Measurements from ENCODE around the gene ZG16. TPM values are rescaled to one million over a fixed set of nuclear protein-coding genes. Genes with fewer than 3 reads are reported as not detected.

ZG16 gene
- total and polyA plus RNA-seq, 3 experiments from 2014 or later = not detected

DNA sequence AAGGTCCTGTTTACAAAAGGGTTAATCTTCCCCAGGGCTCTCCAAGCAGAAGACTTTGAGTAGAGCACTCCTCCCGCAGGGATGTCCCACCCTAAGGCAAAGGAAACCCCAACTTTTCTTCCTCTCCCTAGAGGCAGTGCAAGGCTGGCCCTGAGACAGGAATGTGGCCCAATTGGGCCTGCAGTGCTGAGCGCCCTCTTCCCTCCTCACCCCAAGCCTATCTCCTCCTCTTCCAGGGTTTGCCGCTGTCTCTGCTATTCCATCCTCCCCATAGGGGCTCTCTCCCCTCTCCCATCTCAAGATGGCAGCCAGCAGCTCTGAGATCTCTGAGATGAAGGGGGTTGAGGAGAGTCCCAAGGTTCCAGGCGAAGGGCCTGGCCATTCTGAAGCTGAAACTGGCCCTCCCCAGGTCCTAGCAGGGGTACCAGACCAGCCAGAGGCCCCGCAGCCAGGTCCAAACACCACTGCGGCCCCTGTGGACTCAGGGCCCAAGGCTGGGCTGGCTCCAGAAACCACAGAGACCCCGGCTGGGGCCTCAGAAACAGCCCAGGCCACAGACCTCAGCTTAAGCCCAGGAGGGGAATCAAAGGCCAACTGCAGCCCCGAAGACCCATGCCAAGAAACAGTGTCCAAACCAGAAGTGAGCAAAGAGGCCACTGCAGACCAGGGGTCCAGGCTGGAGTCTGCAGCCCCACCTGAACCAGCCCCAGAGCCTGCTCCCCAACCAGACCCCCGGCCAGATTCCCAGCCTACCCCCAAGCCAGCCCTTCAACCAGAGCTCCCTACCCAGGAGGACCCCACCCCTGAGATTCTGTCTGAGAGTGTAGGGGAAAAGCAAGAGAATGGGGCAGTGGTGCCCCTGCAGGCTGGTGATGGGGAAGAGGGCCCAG, 34.9 kb downstream of the ZG16 start:
- peaks cover 53 to 79% (median 59%) of the 10 kb centered on the region in 3 donors for H3K4me1 Mint-ChIP-seq

DNA sequence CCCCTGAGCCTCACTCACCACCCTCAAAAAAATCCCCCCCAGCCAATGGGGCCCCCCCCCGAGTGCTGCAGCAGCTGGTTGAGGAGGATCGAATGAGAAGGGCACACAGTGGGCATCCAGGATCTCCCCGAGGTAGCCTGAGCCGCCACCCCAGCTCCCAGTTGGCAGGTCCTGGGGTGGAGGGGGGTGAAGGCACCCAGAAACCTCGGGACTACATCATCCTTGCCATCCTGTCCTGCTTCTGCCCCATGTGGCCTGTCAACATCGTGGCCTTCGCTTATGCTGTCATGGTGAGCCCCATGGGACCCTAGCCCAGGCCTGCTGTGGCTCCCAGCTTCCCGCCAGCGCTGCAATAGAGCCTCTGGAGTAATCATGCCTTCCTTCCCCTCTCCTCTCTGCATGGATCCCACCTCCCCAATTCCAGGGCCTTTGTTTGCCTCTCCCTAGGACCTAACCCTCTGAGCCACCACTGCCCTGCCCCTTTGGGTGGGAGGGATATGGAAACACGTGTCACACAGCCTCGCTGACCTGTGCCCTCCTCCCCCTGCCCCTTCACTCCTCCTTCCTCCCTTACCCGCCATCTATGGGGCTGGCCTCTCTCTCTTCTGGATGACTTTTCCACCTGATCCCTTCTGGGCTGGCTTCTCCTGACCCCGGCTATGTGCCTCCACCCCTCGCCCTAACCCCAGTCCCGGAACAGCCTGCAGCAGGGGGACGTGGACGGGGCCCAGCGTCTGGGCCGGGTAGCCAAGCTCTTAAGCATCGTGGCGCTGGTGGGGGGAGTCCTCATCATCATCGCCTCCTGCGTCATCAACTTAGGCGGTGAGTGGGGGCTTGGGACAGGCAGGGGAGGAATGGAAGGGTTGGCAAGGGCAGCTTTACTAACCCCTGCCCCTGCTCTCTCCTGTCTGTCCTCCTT, 35.8 kb downstream of the ZG16 start:
- peak overlapping the region; percentile 23 to 93 (median 32) for H3K4me3 Mint-ChIP-seq
- CTCF ChIA-PET = interaction anchor here (1.6 to 8.7 kb wide), 3 partner anchors 34 to 113 kb away, joined by 4 to 82 read pairs (median 6); no protein-coding TSS in a partner anchor

More for the DNA sequence above, 34.9 kb downstream of the ZG16 start:
- Histone ChIP-seq H3K4me1 (ENCODE audit: insufficient read depth, low read length) (peaks cover 60% of the 10 kb centered on the region), H3K9me3 (ENCODE audit: low read length) (no peaks in the 10 kb centered on the region), H3K36me3 (ENCODE audit: insufficient read depth, low read length) (peaks cover 5% of the 10 kb centered on the region), H3K4me3 (ENCODE audit: low read length) (no peak overlapping the region), H3K27me3 (ENCODE audit: insufficient read depth, low read length, poor library complexity, severe bottlenecking) (no peaks in the 10 kb centered on the region), H3K27ac (ENCODE audit: low read depth, low read length) (no peak overlapping the region)
- ChIA-PET CTCF (interaction anchor here (1.6 to 1.8 kb wide), 2 partner anchors 35 to 83 kb away, joined by 4 to 6 read pairs; no protein-coding TSS in a partner anchor), POLR2A (interaction anchor here (0.8 to 1.2 kb wide), 3 partner anchors 9 to 80 kb away, joined by 4 to 6 read pairs (median 5); partner anchors contain the start of gene KIF22)
- peaks cover 4 to 31% (median 5%) of the 10 kb centered on the region in 3 donors for H3K36me3 Mint-ChIP-seq
- H3K4me3 Mint-ChIP-seq = peak overlapping the region; percentile 75 to 96 (median 91)
- DNase-seq = no peak
- peaks cover 0 to 2% (median 0%) of the 10 kb centered on the region in 5 donors for H3K9me3 Mint-ChIP-seq
- peaks cover 0 to 5% of the 10 kb centered on the region in 2 donors for H3K27me3 Mint-ChIP-seq
- H3K27ac Mint-ChIP-seq = peak overlapping the region in 7 of 8 donors; percentile 56 to 98 (median 63)

DNA sequence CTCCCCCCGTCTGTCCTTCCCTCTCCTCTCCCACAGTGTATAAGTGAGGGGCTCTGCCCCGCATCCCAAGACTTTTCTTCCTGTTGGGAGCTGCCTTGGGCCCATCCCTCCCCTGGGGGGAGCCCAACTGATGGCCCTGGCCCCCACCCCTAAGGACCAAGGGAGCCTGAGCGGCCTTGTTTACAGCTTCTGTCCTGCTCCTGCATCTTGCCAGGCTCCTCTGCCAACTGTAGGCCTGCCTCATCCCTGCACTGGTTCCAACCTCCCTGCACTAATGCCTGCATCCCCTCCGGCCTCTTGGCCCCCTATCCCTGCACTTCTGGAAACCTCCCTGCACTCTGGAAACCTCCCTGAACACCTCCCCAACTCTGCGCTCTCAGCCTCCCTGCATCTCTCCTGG, 36.5 kb downstream of the ZG16 start:
- H3K27ac ChIP-seq (ENCODE audit: low read depth, low read length) = no peak overlapping the region
- H3K4me1 ChIP-seq (ENCODE audit: insufficient read depth, low read length) = peaks cover 60% of the 10 kb centered on the region
- peaks cover 0 to 2% (median 0%) of the 10 kb centered on the region in 5 donors for H3K9me3 Mint-ChIP-seq
- H3K36me3 Mint-ChIP-seq = peaks cover 0 to 34% (median 6%) of the 10 kb centered on the region in 3 donors
- no peaks in the 10 kb centered on the region for H3K27me3 ChIP-seq (ENCODE audit: insufficient read depth, low read length, poor library complexity, severe bottlenecking)
- CTCF ChIA-PET = interaction anchor here (1.6 to 8.7 kb wide), 4 partner anchors 24 to 114 kb away, joined by 4 to 82 read pairs (median 12); partner anchors contain the start of gene KIF22
- H3K9me3 ChIP-seq (ENCODE audit: low read length) = no peaks in the 10 kb centered on the region
- POLR2A ChIA-PET = interaction anchor here (0.7 to 2.4 kb wide), 2 partner anchors 10 kb away, joined by 3 to 21 read pairs; no protein-coding TSS in a partner anchor
- H3K27me3 Mint-ChIP-seq = peaks cover 0 to 4% of the 10 kb centered on the region in 2 donors
- peak overlapping the region in 7 of 8 donors; percentile 58 to 99 (median 94) for H3K27ac Mint-ChIP-seq
- H3K36me3 ChIP-seq (ENCODE audit: insufficient read depth, low read length) = peaks cover 14% of the 10 kb centered on the region
- H3K4me3 ChIP-seq (ENCODE audit: low read length) = peak overlapping the region; percentile 94
- peaks cover 53 to 80% (median 62%) of the 10 kb centered on the region in 3 donors for H3K4me1 Mint-ChIP-seq
- peak overlapping the region; percentile 89 to 99 (median 93) for H3K4me3 Mint-ChIP-seq
- no peak for DNase-seq

More for the DNA sequence above, 35.8 kb downstream of the ZG16 start:
- Histone ChIP-seq H3K4me3 (ENCODE audit: low read length) (no peak overlapping the region), H3K27me3 (ENCODE audit: insufficient read depth, low read length, poor library complexity, severe bottlenecking) (no peaks in the 10 kb centered on the region), H3K9me3 (ENCODE audit: low read length) (no peaks in the 10 kb centered on the region), H3K27ac (ENCODE audit: low read depth, low read length) (no peak overlapping the region), H3K36me3 (ENCODE audit: insufficient read depth, low read length) (peaks cover 11% of the 10 kb centered on the region), H3K4me1 (ENCODE audit: insufficient read depth, low read length) (peaks cover 60% of the 10 kb centered on the region)
- Mint-ChIP-seq H3K27ac (peak overlapping the region in 6 of 8 donors; percentile 45 to 93 (median 66)), H3K27me3 (peaks cover 0 to 4% of the 10 kb centered on the region in 2 donors), H3K9me3 (peaks cover 0 to 2% (median 0%) of the 10 kb centered on the region in 5 donors), H3K36me3 (peaks cover 0 to 32% (median 6%) of the 10 kb centered on the region in 3 donors), H3K4me1 (peaks cover 51 to 79% (median 59%) of the 10 kb centered on the region in 3 donors)
- POLR2A ChIA-PET = interaction anchor here (0.7 to 1.2 kb wide), 4 partner anchors 8 to 81 kb away, joined by 3 to 6 read pairs (median 4); no protein-coding TSS in a partner anchor
- peak in 1 of 5 donors; percentile 50 for DNase-seq

DNA sequence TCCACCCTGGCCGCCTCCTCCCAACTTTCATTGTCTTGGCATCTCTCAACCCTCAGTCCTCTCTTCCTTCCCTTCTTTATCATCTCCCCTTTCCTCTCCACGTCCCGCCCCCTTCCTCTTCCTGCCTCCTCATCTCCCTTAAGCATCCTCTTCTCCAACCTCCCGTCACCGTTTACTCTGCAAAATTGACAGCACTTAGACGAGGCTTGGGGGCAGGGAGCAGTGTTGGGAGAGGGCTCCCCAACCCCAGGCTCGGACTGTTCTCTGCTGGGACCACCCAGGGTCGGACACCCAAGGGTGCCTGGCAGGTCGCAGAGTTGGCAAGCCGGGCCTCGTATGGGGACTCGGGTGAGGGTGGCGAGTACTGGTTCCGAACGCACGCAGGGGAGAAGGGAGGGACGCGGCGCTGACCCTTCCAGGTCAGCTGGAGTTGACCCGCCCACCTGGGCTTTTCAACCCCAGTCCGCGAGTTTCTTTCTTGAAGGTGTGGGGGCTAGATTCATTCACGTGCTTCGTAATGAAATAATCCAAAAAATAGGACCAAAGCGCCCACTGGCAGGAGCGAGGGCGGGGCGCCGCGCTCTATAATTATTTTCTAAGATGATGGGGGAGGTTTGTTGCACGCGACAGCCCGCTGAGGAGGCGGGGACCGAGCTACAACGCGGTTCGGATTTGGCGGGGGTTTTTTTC, 37.1 kb downstream of the ZG16 start:
- POLR2A ChIA-PET = interaction anchor here (0.6 to 2.7 kb wide), 19 partner anchors 8 to 999 kb away, joined by 3 to 59 read pairs (median 6); partner anchors contain the start of genes ALDOA, CDIPT, DCTPP1 and HIRIP3
- no peaks in the 10 kb centered on the region for H3K27me3 ChIP-seq (ENCODE audit: insufficient read depth, low read length, poor library complexity, severe bottlenecking)
- peaks cover 15% of the 10 kb centered on the region for H3K36me3 ChIP-seq (ENCODE audit: insufficient read depth, low read length)
- DNase-seq = peak in 1 of 5 donors; percentile 77
- Mint-ChIP-seq H3K9me3 (no peaks in the 10 kb centered on the region), H3K27me3 (peaks cover 0 to 4% of the 10 kb centered on the region in 2 donors), H3K4me3 (peak overlapping the region; percentile 89 to 99 (median 93)), H3K27ac (peak overlapping the region; percentile 69 to 99 (median 98)), H3K36me3 (peaks cover 0 to 36% (median 6%) of the 10 kb centered on the region in 3 donors), H3K4me1 (peaks cover 53 to 80% (median 62%) of the 10 kb centered on the region in 3 donors)
- CTCF ChIA-PET = interaction anchor here (0.6 to 8.7 kb wide), 26 partner anchors 7 to 724 kb away, joined by 3 to 92 read pairs (median 4); partner anchors contain the start of genes CDIPT, KIF22, MAZ and TAOK2
- peak overlapping the region; percentile 94 for H3K4me3 ChIP-seq (ENCODE audit: low read length)
- H3K9me3 ChIP-seq (ENCODE audit: low read length) = no peaks in the 10 kb centered on the region
- H3K27ac ChIP-seq (ENCODE audit: low read depth, low read length) = peak overlapping the region; percentile 89
- H3K4me1 ChIP-seq (ENCODE audit: insufficient read depth, low read length) = peaks cover 60% of the 10 kb centered on the region

DNA sequence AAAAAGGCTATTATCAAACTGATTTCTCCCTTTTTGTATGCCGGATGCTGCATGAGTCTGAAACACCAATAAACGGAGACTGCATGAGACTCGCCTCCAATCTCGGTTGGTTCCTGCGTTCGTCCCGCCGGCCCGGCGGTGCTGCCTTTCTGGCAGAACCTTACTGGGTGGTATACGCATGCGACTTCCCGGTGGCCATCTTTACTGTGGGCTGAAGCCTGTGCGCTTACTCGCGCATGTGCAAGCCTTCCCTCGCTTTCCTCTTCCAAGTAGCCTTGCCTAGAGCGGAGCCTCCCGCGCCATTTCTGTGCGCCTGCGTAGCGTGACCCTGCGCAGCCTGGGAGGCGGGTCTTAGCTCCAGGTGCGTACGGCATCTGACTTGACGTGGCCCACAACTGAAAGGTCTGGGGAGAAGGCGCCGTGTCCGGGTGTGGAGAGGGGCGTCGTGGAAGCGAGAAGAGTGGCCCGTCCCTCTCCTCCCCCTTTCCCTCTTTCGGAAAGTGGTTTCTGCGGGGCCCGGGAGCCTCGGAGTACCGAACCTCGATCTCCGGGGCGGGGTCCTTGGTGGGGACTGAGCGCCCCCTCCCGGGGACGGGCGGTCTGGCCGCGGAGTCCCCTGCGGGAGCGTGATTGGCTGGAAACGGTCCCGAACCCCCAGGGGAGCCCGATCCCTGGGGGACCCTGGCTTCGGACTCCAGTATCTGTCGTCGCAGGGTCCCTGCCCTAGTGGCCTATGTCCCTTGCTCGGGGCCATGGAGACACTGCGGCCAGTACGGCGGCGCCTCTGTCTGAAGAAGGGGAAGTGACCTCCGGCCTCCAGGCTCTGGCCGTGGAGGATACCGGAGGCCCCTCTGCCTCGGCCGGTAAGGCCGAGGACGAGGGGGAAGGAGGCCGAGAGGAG, 38.0 kb downstream of the ZG16 start, which contains the start of gene PAGR1:
TSS of gene PAGR1 (plus strand) at position 360 of the 901 bp plus-strand sequence. CDS start at position 734, 374 bp downstream.
- H3K9me3 Mint-ChIP-seq = no peaks in the 10 kb centered on the region
- peaks cover 53 to 79% (median 62%) of the 10 kb centered on the region in 3 donors for H3K4me1 Mint-ChIP-seq
- Histone ChIP-seq H3K27me3 (ENCODE audit: insufficient read depth, low read length, poor library complexity, severe bottlenecking) (no peaks in the 10 kb centered on the region), H3K4me1 (ENCODE audit: insufficient read depth, low read length) (peaks cover 54% of the 10 kb centered on the region), H3K36me3 (ENCODE audit: insufficient read depth, low read length) (peaks cover 15% of the 10 kb centered on the region), H3K9me3 (ENCODE audit: low read length) (no peaks in the 10 kb centered on the region), H3K27ac (ENCODE audit: low read depth, low read length) (peak within 1 kb of the TSS; percentile 89), H3K4me3 (ENCODE audit: low read length) (peak within 1 kb of the TSS; percentile 94)
- peak; percentile 95 to 99 (median 99) for DNase-seq
- H3K4me3 Mint-ChIP-seq = peak within 1 kb of the TSS; percentile 89 to 99 (median 93)
- H3K36me3 Mint-ChIP-seq = peaks cover 0 to 42% (median 6%) of the 10 kb centered on the region in 3 donors
- ChIA-PET CTCF (interaction anchor here (0.6 to 8.7 kb wide), 29 partner anchors 8 to 723 kb away, joined by 3 to 92 read pairs (median 4); partner anchors contain the start of genes CDIPT, KIF22, MAZ and TAOK2), POLR2A (interaction anchor here (0.5 to 2.7 kb wide), 24 partner anchors 8 to 998 kb away, joined by 3 to 59 read pairs (median 5); partner anchors contain the start of genes ALDOA, CDIPT, DCTPP1 and HIRIP3)
- H3K27me3 Mint-ChIP-seq = peaks cover 0 to 4% of the 10 kb centered on the region in 2 donors
- peak within 1 kb of the TSS; percentile 93 to 99 (median 98) for H3K27ac Mint-ChIP-seq
